GM11168 (cell line): ENCODE results near the gene ST6GALNAC3.

Experiments used
- in situ Hi-C: fragments of 300-500 bp; cut with MboI; formaldehyde crosslinking; loops from one replicate; pipeline ENCODE4 v1.12.0; 2022; ENCODE audit warnings: low sequenced_read_pairs; ENCODE audit not compliant: unreplicated experiment

Gene ST6GALNAC3

GRCh38 chr1:76471536-76471935 lies 397.0 kb downstream of the ST6GALNAC3 start:
- in situ Hi-C loops, result no loop called here

GRCh38 chr1:76473591-76473990 lies 399.0 kb downstream of the ST6GALNAC3 start:
- in situ Hi-C loops, result no loop called here

- in situ Hi-C loops, result no loop called here
Measured at GRCh38 chr1:76474922-76475321, 400.4 kb downstream of the ST6GALNAC3 start.

GRCh38 chr1:76477156-76477555 lies 402.6 kb downstream of the ST6GALNAC3 start:
- in situ Hi-C loops, result no loop called here

GRCh38 chr1:76480827-76481226 lies 406.3 kb downstream of the ST6GALNAC3 start:
- in situ Hi-C loops, result loop anchor here (5.0 kb wide), 1 partner anchor 116 kb away; no protein-coding TSS in a partner anchor

- in situ Hi-C loops, result loop anchor here (5.0 kb wide), 1 partner anchor 116 kb away; no protein-coding TSS in a partner anchor
Measured at GRCh38 chr1:76481672-76482071, 407.1 kb downstream of the ST6GALNAC3 start.

GRCh38 chr1:76482272-76482671 lies 407.7 kb downstream of the ST6GALNAC3 start:
- in situ Hi-C loops, result loop anchor here (5.0 kb wide), 1 partner anchor 115 kb away; no protein-coding TSS in a partner anchor

GRCh38 chr1:76491737-76492136 lies 417.2 kb downstream of the ST6GALNAC3 start:
- in situ Hi-C loops, result no loop called here

GRCh38 chr1:76492752-76493430 lies 418.3 kb downstream of the ST6GALNAC3 start:
- in situ Hi-C loops, result no loop called here

- in situ Hi-C loops, result no loop called here
Measured at GRCh38 chr1:76494807-76495206, 420.3 kb downstream of the ST6GALNAC3 start.

- in situ Hi-C loops, result no loop called here
Measured at GRCh38 chr1:76496871-76497270, 422.3 kb downstream of the ST6GALNAC3 start.

- in situ Hi-C loops, result no loop called here
Measured at GRCh38 chr1:76500116-76500515, 425.6 kb downstream of the ST6GALNAC3 start.

GRCh38 chr1:76501136-76501535 lies 426.6 kb downstream of the ST6GALNAC3 start:
- in situ Hi-C loops, result no loop called here

- in situ Hi-C loops, result no loop called here
Measured at GRCh38 chr1:76501586-76502219, 427.2 kb downstream of the ST6GALNAC3 start.

GRCh38 chr1:76503100-76503499 lies 428.6 kb downstream of the ST6GALNAC3 start:
- in situ Hi-C loops, result no loop called here

- in situ Hi-C loops, result no loop called here
Measured at GRCh38 chr1:76503736-76504135, 429.2 kb downstream of the ST6GALNAC3 start.

- in situ Hi-C loops, result no loop called here
Measured at GRCh38 chr1:76507376-76507775, 432.8 kb downstream of the ST6GALNAC3 start.

- in situ Hi-C loops, result no loop called here
Measured at GRCh38 chr1:76508871-76509270, 434.3 kb downstream of the ST6GALNAC3 start.

- in situ Hi-C loops, result no loop called here
Measured at GRCh38 chr1:76510672-76511557, 436.4 kb downstream of the ST6GALNAC3 start.

- in situ Hi-C loops, result no loop called here
Measured at GRCh38 chr1:76511558-76512179, 437.1 kb downstream of the ST6GALNAC3 start.
